SK-N-SH treated with all-trans-retinoic acid at 6 μM for 48 hours (cell line): Measurements from ENCODE around the gene ANKRD6.

Source experiments
- ATAC-seq: fragments of 200-7000 bp; cut with Tn5 transposase; 3 replicates; pipeline ENCODE4 v1.9.1; 2020; ENCODE audit warnings: mild to moderate bottlenecking, moderate library complexity
- ARNTL ChIP-seq: fragments of 450-650 bp; formaldehyde crosslinking; IDR thresholded peaks from 2 replicates; pipeline ENCODE4 v1.5.0; 2020; ENCODE audit warnings: low read depth, mild to moderate bottlenecking, moderate library complexity, borderline replicate concordance
- BACH2 ChIP-seq: fragments of 250-450 bp; sonication (Bioruptor Pico); IDR thresholded peaks from 2 replicates; pipeline ENCODE4 v1.9.0; 2021; ENCODE audit warnings: mild to moderate bottlenecking, borderline replicate concordance
- CSDC2 ChIP-seq: fragments of 250-450 bp; sonication (Bioruptor Pico); IDR thresholded peaks from 2 replicates; pipeline ENCODE4 v1.5.0; 2020; ENCODE audit warnings: mild to moderate bottlenecking, moderate library complexity
- ESRRG ChIP-seq: fragments of 250-450 bp; sonication (Bioruptor Pico); IDR thresholded peaks from 2 replicates; pipeline ENCODE4 v1.6.1; 2021; ENCODE audit warnings: mild to moderate bottlenecking
- GLIS3 ChIP-seq: fragments of 250-450 bp; sonication (Bioruptor Pico); IDR thresholded peaks from 2 replicates; pipeline ENCODE4 v1.5.0; 2020; ENCODE audit warnings: mild to moderate bottlenecking, moderate library complexity
- ISL1 ChIP-seq: fragments of 250-450 bp; sonication (Bioruptor Pico); IDR thresholded peaks from 2 replicates; pipeline ENCODE4 v2.1.2; 2022; ENCODE audit warnings: mild to moderate bottlenecking, moderate library complexity
- OSR1 ChIP-seq: fragments of 250-450 bp; sonication (Bioruptor Pico); IDR thresholded peaks from 2 replicates; pipeline ENCODE4 v1.8.0; 2022; ENCODE audit warnings: moderate library complexity, mild to moderate bottlenecking, inconsistent platforms
- PPARA ChIP-seq: fragments of 250-450 bp; sonication (Bioruptor Pico); IDR thresholded peaks from 2 replicates; pipeline ENCODE4 v1.5.0; 2020; ENCODE audit warnings: mild to moderate bottlenecking, borderline replicate concordance
- RARB ChIP-seq: fragments of 250-450 bp; sonication (Bioruptor Pico); IDR thresholded peaks from 2 replicates; pipeline ENCODE4 v1.8.0; 2021; ENCODE audit warnings: mild to moderate bottlenecking, moderate library complexity
- SNAI2 ChIP-seq: fragments of 250-450 bp; sonication (Bioruptor Pico); IDR thresholded peaks from 2 replicates; pipeline ENCODE4 v1.5.0; 2020; ENCODE audit warnings: mild to moderate bottlenecking, moderate library complexity
- TCF4 ChIP-seq: fragments of 250-450 bp; sonication (Bioruptor Pico); IDR thresholded peaks from 2 replicates; pipeline ENCODE4 v1.8.0; 2021; ENCODE audit warnings: mild to moderate bottlenecking, moderate library complexity, borderline replicate concordance
- TOX ChIP-seq: fragments of 250-450 bp; sonication (Bioruptor Pico); IDR thresholded peaks from 2 replicates; pipeline ENCODE4 v1.8.0; 2021; ENCODE audit warnings: mild to moderate bottlenecking, moderate library complexity, borderline replicate concordance
- ZC3H10 ChIP-seq: fragments of 250-450 bp; sonication (Bioruptor Pico); IDR thresholded peaks from 2 replicates; pipeline ENCODE4 v1.5.1; 2021; ENCODE audit warnings: mild to moderate bottlenecking, moderate library complexity
- ZFP3 ChIP-seq: fragments of 250-450 bp; sonication (Bioruptor Pico); IDR thresholded peaks from 2 replicates; pipeline ENCODE4 v1.5.0; 2020; ENCODE audit warnings: mild to moderate bottlenecking, moderate library complexity
- ZFP30 ChIP-seq: fragments of 450-650 bp; formaldehyde crosslinking; IDR thresholded peaks from 2 replicates; pipeline ENCODE4 v1.5.0; 2022; ENCODE audit warnings: mild to moderate bottlenecking, moderate library complexity
- ZNF565 ChIP-seq: fragments of 450-650 bp; formaldehyde crosslinking; conservative IDR thresholded peaks from 2 replicates; pipeline ENCODE4 v1.5.0; 2020; ENCODE audit warnings: low read depth, mild to moderate bottlenecking, moderate library complexity
- ZNF70 ChIP-seq: fragments of 450-650 bp; formaldehyde crosslinking; IDR thresholded peaks from 2 replicates; pipeline ENCODE4 v1.5.0; 2020; ENCODE audit warnings: mild to moderate bottlenecking, moderate library complexity
- TF ChIP-seq, protein P1 (sequence below): fragments of 250-450 bp; sonication (Bioruptor Pico); IDR thresholded peaks from 2 replicates; pipeline ENCODE4 v1.8.0; 2020; ENCODE audit warnings: mild to moderate bottlenecking, moderate library complexity, borderline replicate concordance
- TF ChIP-seq, protein P2 (sequence below): fragments of 250-450 bp; sonication (Bioruptor Pico); IDR thresholded peaks from 2 replicates; pipeline ENCODE4 v1.5.1; 2020; ENCODE audit warnings: low read depth, mild to moderate bottlenecking, moderate library complexity
- TF ChIP-seq, protein P3 (sequence below): fragments of 250-450 bp; sonication (Bioruptor Pico); IDR thresholded peaks from 2 replicates; pipeline ENCODE4 v1.5.1; 2021; ENCODE audit warnings: mild to moderate bottlenecking, moderate library complexity
- TF ChIP-seq, protein P4 (sequence below): fragments of 250-450 bp; sonication (Bioruptor Pico); IDR thresholded peaks from 2 replicates; pipeline ENCODE4 v1.8.0; 2021; ENCODE audit warnings: low read depth, mild to moderate bottlenecking, moderate library complexity, borderline replicate concordance
- TF ChIP-seq, protein P5 (sequence below): fragments of 250-450 bp; sonication (Bioruptor Pico); IDR thresholded peaks from 2 replicates; pipeline ENCODE4 v1.5.0; 2020; ENCODE audit warnings: mild to moderate bottlenecking, moderate library complexity

The ANKRD6 gene

DNA sequence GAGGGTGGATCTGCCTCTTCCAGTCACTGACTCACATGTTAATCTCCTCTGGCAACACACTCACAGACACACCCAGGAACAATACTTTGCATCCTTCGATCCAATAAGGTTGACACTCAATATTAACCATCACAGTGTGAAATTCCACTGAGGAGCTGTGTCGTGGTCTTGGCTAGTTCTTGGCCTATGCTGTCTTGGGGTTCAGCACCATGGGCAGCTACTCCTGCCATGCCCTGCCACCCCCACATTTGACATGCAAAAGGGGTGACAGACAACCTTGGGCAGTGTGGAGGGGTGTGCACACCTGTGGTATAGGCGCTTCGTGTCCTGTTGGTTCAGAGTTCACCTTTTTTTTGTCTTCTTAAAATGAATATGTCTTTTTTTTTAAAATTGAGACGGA is 25.8 kb downstream of the ANKRD6 start:
- no peak for TF ChIP-seq GLIS3 (CRISPR knock-in tag)
- TF ChIP-seq RARB (CRISPR knock-in tag): no peak
- TF ChIP-seq, protein P1, sequence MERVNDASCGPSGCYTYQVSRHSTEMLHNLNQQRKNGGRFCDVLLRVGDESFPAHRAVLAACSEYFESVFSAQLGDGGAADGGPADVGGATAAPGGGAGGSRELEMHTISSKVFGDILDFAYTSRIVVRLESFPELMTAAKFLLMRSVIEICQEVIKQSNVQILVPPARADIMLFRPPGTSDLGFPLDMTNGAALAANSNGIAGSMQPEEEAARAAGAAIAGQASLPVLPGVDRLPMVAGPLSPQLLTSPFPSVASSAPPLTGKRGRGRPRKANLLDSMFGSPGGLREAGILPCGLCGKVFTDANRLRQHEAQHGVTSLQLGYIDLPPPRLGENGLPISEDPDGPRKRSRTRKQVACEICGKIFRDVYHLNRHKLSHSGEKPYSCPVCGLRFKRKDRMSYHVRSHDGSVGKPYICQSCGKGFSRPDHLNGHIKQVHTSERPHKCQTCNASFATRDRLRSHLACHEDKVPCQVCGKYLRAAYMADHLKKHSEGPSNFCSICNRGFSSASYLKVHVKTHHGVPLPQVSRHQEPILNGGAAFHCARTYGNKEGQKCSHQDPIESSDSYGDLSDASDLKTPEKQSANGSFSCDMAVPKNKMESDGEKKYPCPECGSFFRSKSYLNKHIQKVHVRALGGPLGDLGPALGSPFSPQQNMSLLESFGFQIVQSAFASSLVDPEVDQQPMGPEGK (CRISPR knock-in tag): no peak
- TF ChIP-seq ARNTL (CRISPR knock-in tag): no peak
- TF ChIP-seq ZNF565 (CRISPR knock-in tag): no peak
- TF ChIP-seq SNAI2 (CRISPR knock-in tag): no peak
- TF ChIP-seq TOX (CRISPR knock-in tag): no peak
- TF ChIP-seq, protein P2, sequence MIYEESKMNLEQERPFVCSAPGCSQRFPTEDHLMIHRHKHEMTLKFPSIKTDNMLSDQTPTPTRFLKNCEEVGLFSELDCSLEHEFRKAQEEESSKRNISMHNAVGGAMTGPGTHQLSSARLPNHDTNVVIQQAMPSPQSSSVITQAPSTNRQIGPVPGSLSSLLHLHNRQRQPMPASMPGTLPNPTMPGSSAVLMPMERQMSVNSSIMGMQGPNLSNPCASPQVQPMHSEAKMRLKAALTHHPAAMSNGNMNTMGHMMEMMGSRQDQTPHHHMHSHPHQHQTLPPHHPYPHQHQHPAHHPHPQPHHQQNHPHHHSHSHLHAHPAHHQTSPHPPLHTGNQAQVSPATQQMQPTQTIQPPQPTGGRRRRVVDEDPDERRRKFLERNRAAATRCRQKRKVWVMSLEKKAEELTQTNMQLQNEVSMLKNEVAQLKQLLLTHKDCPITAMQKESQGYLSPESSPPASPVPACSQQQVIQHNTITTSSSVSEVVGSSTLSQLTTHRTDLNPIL (CRISPR knock-in tag): no peak
- TF ChIP-seq ISL1 (CRISPR knock-in tag): no peak
- TF ChIP-seq ZC3H10 (CRISPR knock-in tag): no peak
- ATAC-seq: no peak

DNA sequence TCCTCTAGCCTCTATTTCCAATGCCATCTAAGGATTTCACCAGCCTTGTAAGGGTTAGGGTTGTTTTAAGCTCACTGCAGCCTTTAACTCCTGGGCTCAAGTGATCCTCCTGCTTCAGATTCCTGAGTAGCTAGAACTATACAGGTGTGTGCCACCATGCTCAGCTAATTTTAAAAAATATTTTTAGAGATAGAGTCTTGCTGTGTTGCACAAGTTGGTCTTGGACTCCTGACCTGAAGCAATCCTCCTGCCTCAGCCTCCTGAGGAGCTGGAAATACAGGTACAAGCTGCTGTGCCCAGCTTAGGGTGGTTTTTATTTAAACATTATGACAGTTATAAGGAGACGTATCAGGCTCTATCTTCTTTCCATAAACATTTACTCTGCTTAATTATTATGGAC is 26.5 kb downstream of the ANKRD6 start:
- ATAC-seq: no peak
- no peak for TF ChIP-seq ZFP30
- no peak for TF ChIP-seq ZC3H10 (CRISPR knock-in tag)
- TF ChIP-seq, protein P3, sequence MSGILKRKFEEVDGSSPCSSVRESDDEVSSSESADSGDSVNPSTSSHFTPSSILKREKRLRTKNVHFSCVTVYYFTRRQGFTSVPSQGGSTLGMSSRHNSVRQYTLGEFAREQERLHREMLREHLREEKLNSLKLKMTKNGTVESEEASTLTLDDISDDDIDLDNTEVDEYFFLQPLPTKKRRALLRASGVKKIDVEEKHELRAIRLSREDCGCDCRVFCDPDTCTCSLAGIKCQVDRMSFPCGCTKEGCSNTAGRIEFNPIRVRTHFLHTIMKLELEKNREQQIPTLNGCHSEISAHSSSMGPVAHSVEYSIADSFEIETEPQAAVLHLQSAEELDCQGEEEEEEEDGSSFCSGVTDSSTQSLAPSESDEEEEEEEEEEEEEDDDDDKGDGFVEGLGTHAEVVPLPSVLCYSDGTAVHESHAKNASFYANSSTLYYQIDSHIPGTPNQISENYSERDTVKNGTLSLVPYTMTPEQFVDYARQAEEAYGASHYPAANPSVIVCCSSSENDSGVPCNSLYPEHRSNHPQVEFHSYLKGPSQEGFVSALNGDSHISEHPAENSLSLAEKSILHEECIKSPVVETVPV (CRISPR knock-in tag): no peak
- no peak for TF ChIP-seq ZNF70 (CRISPR knock-in tag)
- TF ChIP-seq TOX (CRISPR knock-in tag): no peak
- no peak for TF ChIP-seq GLIS3 (CRISPR knock-in tag)
- TF ChIP-seq, protein P1 (CRISPR knock-in tag): no peak
- TF ChIP-seq RARB (CRISPR knock-in tag): no peak
- no peak for TF ChIP-seq ZFP3 (CRISPR knock-in tag)
- no peak for TF ChIP-seq ESRRG (CRISPR knock-in tag)
- no peak for TF ChIP-seq ISL1 (CRISPR knock-in tag)
- TF ChIP-seq, protein P4, sequence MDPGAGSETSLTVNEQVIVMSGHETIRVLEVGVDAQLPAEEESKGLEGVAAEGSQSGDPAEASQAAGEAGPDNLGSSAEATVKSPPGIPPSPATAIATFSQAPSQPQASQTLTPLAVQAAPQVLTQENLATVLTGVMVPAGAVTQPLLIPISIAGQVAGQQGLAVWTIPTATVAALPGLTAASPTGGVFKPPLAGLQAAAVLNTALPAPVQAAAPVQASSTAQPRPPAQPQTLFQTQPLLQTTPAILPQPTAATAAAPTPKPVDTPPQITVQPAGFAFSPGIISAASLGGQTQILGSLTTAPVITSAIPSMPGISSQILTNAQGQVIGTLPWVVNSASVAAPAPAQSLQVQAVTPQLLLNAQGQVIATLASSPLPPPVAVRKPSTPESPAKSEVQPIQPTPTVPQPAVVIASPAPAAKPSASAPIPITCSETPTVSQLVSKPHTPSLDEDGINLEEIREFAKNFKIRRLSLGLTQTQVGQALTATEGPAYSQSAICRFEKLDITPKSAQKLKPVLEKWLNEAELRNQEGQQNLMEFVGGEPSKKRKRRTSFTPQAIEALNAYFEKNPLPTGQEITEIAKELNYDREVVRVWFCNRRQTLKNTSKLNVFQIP: no peak
- no peak for TF ChIP-seq ARNTL (CRISPR knock-in tag)
- TF ChIP-seq, all 23 proteins: peak for 0

DNA sequence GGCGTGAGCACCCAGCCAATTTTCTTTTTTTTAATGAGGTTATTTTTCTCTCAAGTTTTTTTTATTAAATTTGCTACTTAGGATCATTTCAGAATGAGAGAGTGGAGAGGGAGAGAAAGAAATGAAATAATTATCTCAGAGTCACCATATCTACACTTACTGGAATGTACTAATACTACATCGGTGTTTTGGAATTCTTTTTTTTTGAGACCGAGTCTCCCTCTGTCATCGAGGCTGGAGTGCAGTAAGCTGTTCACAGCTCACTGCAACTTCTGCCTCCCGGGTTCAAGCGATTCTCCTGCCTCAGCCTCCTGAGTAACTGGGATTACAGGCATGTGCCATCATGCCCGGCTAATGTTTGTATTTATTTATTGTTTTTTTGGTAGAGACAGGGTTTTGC is 27.8 kb downstream of the ANKRD6 start:
- TF ChIP-seq ISL1 (CRISPR knock-in tag): no peak
- TF ChIP-seq RARB (CRISPR knock-in tag): no peak
- TF ChIP-seq TCF4: no peak
- TF ChIP-seq PPARA (CRISPR knock-in tag): no peak
- no peak for TF ChIP-seq ZFP3 (CRISPR knock-in tag)
- TF ChIP-seq TOX (CRISPR knock-in tag): no peak
- no peak for TF ChIP-seq ESRRG (CRISPR knock-in tag)
- TF ChIP-seq, protein P2 (CRISPR knock-in tag): no peak
- no peak for TF ChIP-seq GLIS3 (CRISPR knock-in tag)
- TF ChIP-seq ZFP30: no peak
- no peak for TF ChIP-seq OSR1 (CRISPR knock-in tag)
- TF ChIP-seq, protein P4: no peak
- no peak for TF ChIP-seq CSDC2
- TF ChIP-seq SNAI2 (CRISPR knock-in tag): no peak
- no peak for TF ChIP-seq ARNTL (CRISPR knock-in tag)
- TF ChIP-seq, protein P5, sequence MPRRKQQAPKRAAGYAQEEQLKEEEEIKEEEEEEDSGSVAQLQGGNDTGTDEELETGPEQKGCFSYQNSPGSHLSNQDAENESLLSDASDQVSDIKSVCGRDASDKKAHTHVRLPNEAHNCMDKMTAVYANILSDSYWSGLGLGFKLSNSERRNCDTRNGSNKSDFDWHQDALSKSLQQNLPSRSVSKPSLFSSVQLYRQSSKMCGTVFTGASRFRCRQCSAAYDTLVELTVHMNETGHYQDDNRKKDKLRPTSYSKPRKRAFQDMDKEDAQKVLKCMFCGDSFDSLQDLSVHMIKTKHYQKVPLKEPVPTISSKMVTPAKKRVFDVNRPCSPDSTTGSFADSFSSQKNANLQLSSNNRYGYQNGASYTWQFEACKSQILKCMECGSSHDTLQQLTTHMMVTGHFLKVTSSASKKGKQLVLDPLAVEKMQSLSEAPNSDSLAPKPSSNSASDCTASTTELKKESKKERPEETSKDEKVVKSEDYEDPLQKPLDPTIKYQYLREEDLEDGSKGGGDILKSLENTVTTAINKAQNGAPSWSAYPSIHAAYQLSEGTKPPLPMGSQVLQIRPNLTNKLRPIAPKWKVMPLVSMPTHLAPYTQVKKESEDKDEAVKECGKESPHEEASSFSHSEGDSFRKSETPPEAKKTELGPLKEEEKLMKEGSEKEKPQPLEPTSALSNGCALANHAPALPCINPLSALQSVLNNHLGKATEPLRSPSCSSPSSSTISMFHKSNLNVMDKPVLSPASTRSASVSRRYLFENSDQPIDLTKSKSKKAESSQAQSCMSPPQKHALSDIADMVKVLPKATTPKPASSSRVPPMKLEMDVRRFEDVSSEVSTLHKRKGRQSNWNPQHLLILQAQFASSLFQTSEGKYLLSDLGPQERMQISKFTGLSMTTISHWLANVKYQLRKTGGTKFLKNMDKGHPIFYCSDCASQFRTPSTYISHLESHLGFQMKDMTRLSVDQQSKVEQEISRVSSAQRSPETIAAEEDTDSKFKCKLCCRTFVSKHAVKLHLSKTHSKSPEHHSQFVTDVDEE: no peak
- TF ChIP-seq BACH2 (CRISPR knock-in tag): no peak
- TF ChIP-seq ZNF565 (CRISPR knock-in tag): no peak
- ATAC-seq: no peak
